ENCODE results near the gene NAPEPLD. TPM values are rescaled to one million over a fixed set of nuclear protein-coding genes. Genes with fewer than 3 reads are reported as not detected.

Gene NAPEPLD
- total and polyA plus RNA-seq, 12 donors = 2.5 to 24.4 (median 16.2) TPM

- DNase-seq = no peak
- no peak overlapping the region for H3K27ac ChIP-seq
- H3K27me3 ChIP-seq = no peaks in the 10 kb centered on the region
- TF ChIP-seq POLR2A (IDR thresholded peaks at IDR 0.05) = no peak
- TF ChIP-seq CTCF (IDR thresholded peaks at IDR 0.05) = no peak
- intact Hi-C loops (cut with DNase I) = no loop called here
- H3K9me3 ChIP-seq (replicated peaks in 1 of 3) = no peaks in the 10 kb centered on the region
- peaks cover 0 to 14% of the 10 kb centered on the region in 2 donors for H3K4me1 ChIP-seq (replicated peaks in 1 of 2)
- H3K36me3 ChIP-seq (replicated peaks in 1 of 2) = no peaks in the 10 kb centered on the region
- H3K4me3 ChIP-seq = no peak overlapping the region
Measured at GRCh38 chr7:103121641-103122040, 27.3 kb downstream of the NAPEPLD start.

GRCh38 chr7:103120362-103120761 lies 28.5 kb downstream of the NAPEPLD start:
- Histone ChIP-seq H3K36me3 (replicated peaks in 1 of 2) (no peaks in the 10 kb centered on the region), H3K9me3 (replicated peaks in 1 of 3) (no peaks in the 10 kb centered on the region), H3K27me3 (no peaks in the 10 kb centered on the region), H3K27ac (no peak overlapping the region), H3K4me1 (replicated peaks in 1 of 2) (peaks cover 0 to 14% of the 10 kb centered on the region in 2 donors), H3K4me3 (no peak overlapping the region)
- 58 to 65% (median 64%) methylated on average over 1 of the region's 1 CpG for WGBS, 4 donors
- no peak for TF ChIP-seq POLR2A (IDR thresholded peaks at IDR 0.05)
- TF ChIP-seq CTCF (IDR thresholded peaks at IDR 0.05) = no peak
- intact Hi-C loops (cut with DNase I) = no loop called here
- no peak for DNase-seq

GRCh38 chr7:103119791-103120291 lies 29.1 kb downstream of the NAPEPLD start:
- TF ChIP-seq CTCF (IDR thresholded peaks at IDR 0.05) = no peak
- no peak for TF ChIP-seq POLR2A (IDR thresholded peaks at IDR 0.05)
- no peaks in the 10 kb centered on the region for H3K27me3 ChIP-seq
- WGBS, 4 donors = 95 to 97% (median 96%) methylated on average over 11 of the region's 11 CpGs
- H3K4me3 ChIP-seq = no peak overlapping the region
- DNase-seq = no peak
- intact Hi-C loops (cut with DNase I) = no loop called here
- H3K4me1 ChIP-seq (replicated peaks in 1 of 2) = peaks cover 0 to 14% of the 10 kb centered on the region in 2 donors
- H3K27ac ChIP-seq = no peak overlapping the region
- no peaks in the 10 kb centered on the region for H3K9me3 ChIP-seq (replicated peaks in 1 of 3)
- H3K36me3 ChIP-seq (replicated peaks in 1 of 2) = no peaks in the 10 kb centered on the region

GRCh38 chr7:103117465-103117864 lies 31.4 kb downstream of the NAPEPLD start:
- Histone ChIP-seq H3K36me3 (replicated peaks in 1 of 2) (no peaks in the 10 kb centered on the region), H3K9me3 (replicated peaks in 1 of 3) (no peaks in the 10 kb centered on the region), H3K27me3 (no peaks in the 10 kb centered on the region), H3K4me3 (no peak overlapping the region), H3K27ac (no peak overlapping the region), H3K4me1 (replicated peaks in 1 of 2) (peaks cover 0 to 14% of the 10 kb centered on the region in 2 donors)
- no peak for TF ChIP-seq CTCF (IDR thresholded peaks at IDR 0.05)
- no peak for TF ChIP-seq POLR2A (IDR thresholded peaks at IDR 0.05)
- DNase-seq = no peak
- WGBS, 4 donors = 86 to 96% (median 93%) methylated on average over 2 of the region's 2 CpGs
- intact Hi-C loops (cut with DNase I) = no loop called here
